SK-N-MC (cell line): ENCODE results near the gene TIMM10B.

ENCODE experiments used
- EZH2 ChIP-seq: fragments of 200-600 bp; sonication (generic); IDR thresholded peaks from one replicate; pipeline ENCODE4 v1.6.1; 2017; ENCODE audit warnings: antibody characterized with exemption
- FOXP2 ChIP-seq: optimal IDR thresholded peaks from 2 replicates; pipeline ENCODE3; 2011; ENCODE audit warnings: mild to moderate bottlenecking, moderate library complexity; ENCODE audit not compliant: insufficient read depth; ENCODE audit errors: extremely low read length, control extremely low read depth

DNA sequence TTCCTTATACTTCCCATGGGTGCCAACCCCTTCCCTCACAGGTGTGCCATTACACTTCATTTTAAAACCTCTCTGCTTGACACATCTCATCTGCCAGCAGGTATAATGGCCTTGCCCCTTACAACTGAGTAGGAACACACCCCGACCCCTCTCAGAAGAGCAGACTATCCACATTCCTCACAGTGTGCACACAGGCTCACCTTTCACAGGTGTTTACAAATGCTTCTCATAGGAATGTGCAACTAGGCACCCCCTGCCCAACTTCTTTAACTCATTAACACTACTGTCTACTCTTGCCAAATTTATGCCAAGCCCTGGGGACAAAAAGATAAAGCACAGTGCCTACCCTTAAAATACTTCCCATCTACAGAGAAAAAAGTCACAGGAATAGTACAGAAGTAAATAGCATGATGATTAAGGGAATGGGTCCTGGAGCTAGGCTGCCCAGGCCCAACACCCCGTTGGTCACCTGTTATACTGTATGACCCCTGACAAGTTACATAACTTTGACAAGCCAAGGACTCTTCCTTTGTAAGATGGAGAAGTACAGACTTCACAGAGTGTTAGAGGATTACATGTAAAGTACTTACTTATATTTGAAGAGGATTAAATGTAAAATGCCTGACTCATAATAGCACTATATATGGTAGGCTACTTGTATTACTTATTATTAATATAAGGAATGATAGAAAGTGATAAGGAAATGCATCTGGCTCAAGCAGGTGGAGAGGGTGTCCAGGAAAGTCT is 22.8 kb upstream of the TIMM10B start:
- no peak for TF ChIP-seq EZH2
- no peak for TF ChIP-seq FOXP2
